GM12878 (cell line): ENCODE measurements around the gene TYSND1. TPM values are rescaled to one million over a fixed set of nuclear protein-coding genes. Genes with fewer than 3 reads are reported as not detected.

Source experiments
- ATAC-seq: fragments of 200-7000 bp; cut with Tn5 transposase; 3 replicates; pipeline ENCODE4 v1.9.1; 2020; ENCODE audit warnings: mild to moderate bottlenecking, moderate library complexity
- BruUV-seq: library from RNA; stranded (reverse); fragments of 400-500 nt; replicated peaks from 2 replicates; lab custom pipeline; 2021; lab: Mats Ljungman, UMichigan
- CTCF ChIA-PET: fragments of 300-600 bp; sonication (Branson Sonifier 250); formaldehyde crosslinking; extraction: SDS; loops from one replicate; lab custom pipeline; 2021; ENCODE audit warnings: inconsistent platforms; lab: Yijun Ruan, JAX
- POLR2A ChIA-PET: fragments of 350-600 bp; formaldehyde crosslinking; extraction: SDS; loops from one replicate; lab custom pipeline; 2021; ENCODE audit warnings: inconsistent platforms; lab: Charles Lee
- RAD21 ChIA-PET: fragments of 300-600 bp; sonication (Branson Sonifier 250); formaldehyde crosslinking; loops from one replicate; lab custom pipeline; 2023; ENCODE audit warnings: antibody characterized with exemption; ENCODE audit not compliant: unreplicated experiment; lab: Charles Lee
- SMC1A ChIA-PET: fragments of 300-600 bp; sonication (Branson Sonifier 250); formaldehyde crosslinking; loops from one replicate; lab custom pipeline; 2023; ENCODE audit not compliant: unreplicated experiment, uncharacterized antibody; lab: Charles Lee
- DNase-seq: peaks from one replicate; pipeline ENCODE4 v3.0.0-alpha.2; 2011; ENCODE audit warnings: low read depth, low spot score
- FAIRE-seq: peaks from 3 replicates; lab custom pipeline; 2011; peaks lifted over from hg19 to GRCh38; lab: Jason Lieb, UNC
- H2AFZ ChIP-seq: 2 replicates; pipeline ENCODE4 v1.6.0; 2011; ENCODE audit warnings: low read depth, low read length, control low read depth; ENCODE audit not compliant: control insufficient read depth
- H3K27ac ChIP-seq: 2 replicates; pipeline ENCODE4 v1.5.1; 2011; ENCODE audit warnings: control low read depth; ENCODE audit not compliant: control insufficient read depth, insufficient read depth
- H3K27me3 ChIP-seq, 2 experiments: replicated peaks in 1 of 2; 2 replicates each; pipeline versions ENCODE4 v1.6.0 to v1.6.1; 2011; ENCODE audit warnings: low read length in 1 of 2; ENCODE audit not compliant: control insufficient read depth in 2 of 2, insufficient read depth in 2 of 2
- H3K36me3 ChIP-seq, 2 experiments: 2 replicates each; pipeline ENCODE4 v1.5.1; 2011; ENCODE audit warnings: low read length in 1 of 2; ENCODE audit not compliant: control insufficient read depth in 2 of 2, insufficient read depth in 2 of 2
- H3K4me1 ChIP-seq: 2 replicates; pipeline ENCODE4 v1.6.1; 2011; ENCODE audit warnings: mild to moderate bottlenecking, low read length, moderate library complexity, mixed read lengths; ENCODE audit not compliant: control insufficient read depth, insufficient read depth
- H3K4me2 ChIP-seq: 2 replicates; pipeline ENCODE4 v1.6.0; 2011; ENCODE audit warnings: control low read depth; ENCODE audit not compliant: control insufficient read depth, insufficient read depth
- H3K4me3 ChIP-seq: fragments of 200-600 bp; sonication (generic); 2 replicates; pipeline ENCODE4 v1.5.1; 2016
- H3K79me2 ChIP-seq: 2 replicates; pipeline ENCODE4 v1.6.0; 2011; ENCODE audit warnings: low read length; ENCODE audit not compliant: control insufficient read depth, insufficient read depth
- H3K9ac ChIP-seq: 2 replicates; pipeline ENCODE4 v1.8.0; 2011; ENCODE audit warnings: low read length, control low read depth, mixed read lengths; ENCODE audit not compliant: control insufficient read depth, insufficient read depth
- H3K9me3 ChIP-seq: replicated peaks from 3 replicates; pipeline ENCODE4 v1.5.1; 2011; ENCODE audit warnings: mild to moderate bottlenecking, low read length; ENCODE audit not compliant: control insufficient read depth, insufficient read depth
- H4K20me1 ChIP-seq: 2 replicates; pipeline ENCODE4 v1.6.0; 2011; ENCODE audit not compliant: control insufficient read depth, insufficient read depth
- BHLHE40 ChIP-seq, 2 experiments: fragments of 450-650 bp in 1 of 2; IDR thresholded peaks; 2 replicates each; pipeline ENCODE4 v1.6.1; 2011 to 2017; ENCODE audit warnings: low read depth in 2 of 2, borderline replicate concordance in 1 of 2, improper control_type of control experiment in 1 of 2, low read length in 1 of 2, mild to moderate bottlenecking in 1 of 2
- E2F4 ChIP-seq: IDR thresholded peaks from 2 replicates; pipeline ENCODE4 v1.6.1; 2012; ENCODE audit warnings: low read depth, low read length, improper control_type of control experiment
- E2F8 ChIP-seq: fragments of 450-650 bp; IDR thresholded peaks from 2 replicates; pipeline ENCODE4 v1.6.1; 2018; ENCODE audit warnings: mild to moderate bottlenecking, low read depth, moderate library complexity; ENCODE audit not compliant: partially characterized antibody
- GABPA ChIP-seq: IDR thresholded peaks from 2 replicates; pipeline ENCODE4 v1.6.1; 2014; ENCODE audit warnings: antibody characterized with exemption, low read depth, mild to moderate bottlenecking, inconsistent platforms
- HCFC1 ChIP-seq: fragments of 150-350 bp; IDR thresholded peaks from 2 replicates; pipeline ENCODE4 v1.6.1; 2014; ENCODE audit warnings: low read length
- MTA2 ChIP-seq: fragments of 450-650 bp; IDR thresholded peaks from 2 replicates; pipeline ENCODE4 v1.6.1; 2016; ENCODE audit warnings: low read depth, mild to moderate bottlenecking, moderate library complexity
- MYC ChIP-seq: IDR thresholded peaks from 2 replicates; pipeline ENCODE4 v1.6.1; 2011; ENCODE audit warnings: mild to moderate bottlenecking, low read length, moderate library complexity, inconsistent platforms; ENCODE audit not compliant: insufficient read depth, insufficient replicate concordance, insufficient read length, severe bottlenecking
- NKRF ChIP-seq: fragments of 450-650 bp; conservative IDR thresholded peaks from 2 replicates; pipeline ENCODE4 v1.6.1; 2017; ENCODE audit warnings: mild to moderate bottlenecking, moderate library complexity
- RB1 ChIP-seq: fragments of 450-650 bp; formaldehyde crosslinking; IDR thresholded peaks from 2 replicates; pipeline ENCODE4 v1.6.1; 2017; ENCODE audit warnings: mild to moderate bottlenecking, borderline replicate concordance
- SMC3 ChIP-seq: IDR thresholded peaks from 2 replicates; pipeline ENCODE4 v1.6.1; 2011; ENCODE audit warnings: low read length, improper control_type of control experiment, borderline replicate concordance
- USF2 ChIP-seq: IDR thresholded peaks from 2 replicates; pipeline ENCODE4 v1.6.1; 2011; ENCODE audit warnings: low read depth, low read length, improper control_type of control experiment, borderline replicate concordance
- WGBS: methylation state at CpG from one replicate; pipeline ENCODE4 v1.1.6; 2016; ENCODE audit warnings: low lambda C conversion rate; ENCODE audit not compliant: insufficient replicate concordance, insufficient coverage; ENCODE audit errors: missing lambda C conversion rate; 5-methylcytosine and 5-hydroxymethylcytosine counted together
- in situ Hi-C: fragments of 300-500 bp; cut with MboI; formaldehyde crosslinking; loops from 9 replicates; pipeline ENCODE4 v1.14.3; 2018; ENCODE audit warnings: mixed read lengths
- intact Hi-C: fragments of 100-400 bp; cut with micrococcal nuclease; formaldehyde crosslinking; loops from one replicate; pipeline ENCODE4 v1.14.2; 2022; ENCODE audit not compliant: unreplicated experiment
- polyA plus RNA-seq, 11 experiments: library from polyadenylated mRNA; depleted of rRNA in 4 of 11; unstranded in 6 of 11; stranded (reverse) in 5 of 11; fragments of >200 nt; fragmentation: Nextera tagmentation in 4 of 11; fragmentation: Illumina TruSeq in 1 of 11; extraction: Ambion mirVana in 4 of 11; extraction: Trizol in 1 of 11; gene quantifications; 1 replicate in 1 of 11; 2 replicates in 10 of 11; pipeline versions ENCODE4 v1.2.1 to v1.2.3, GENCODE V29; 2011 to 2016; ENCODE audit warnings: inconsistent platforms in 2 of 11, missing spikeins in 2 of 11, low read depth in 1 of 11
- total RNA-seq, 4 experiments: library from RNA; depleted of rRNA in 3 of 4; stranded (reverse); fragments of >200 nt in 3 of 4; fragmentation: Illumina TruSeq in 1 of 4; extraction: Trizol in 1 of 4; gene quantifications; 2 replicates each; pipeline versions ENCODE4 v1.2.1 to v1.2.3, GENCODE V29; 2013 to 2021

TYSND1 gene
- total and polyA plus RNA-seq, 10 of the 15 experiments (the other 5 are each of a cell fraction or from before 2014, with no cell fraction given), result 1.9 to 21.4 (median 12.0) TPM

- no peak for TF ChIP-seq E2F8
- no peak for TF ChIP-seq BHLHE40 (IDR thresholded peaks at IDR 0.05; ENCODE audit: borderline replicate concordance in 1 of 2, low read depth in 2 of 2, low read length in 1 of 2)
- no peak for TF ChIP-seq NKRF
- no peak for TF ChIP-seq MYC
These were observed 10.8 kb downstream of the TYSND1 start (continued) for GRCh38 chr10:70135684-70136083.

- 95% methylated on average over 3 of the region's 3 CpGs for whole genome bisulfite sequencing
- POLR2A ChIA-PET, result interaction anchor here (1.2 to 1.9 kb wide), 2 partner anchors 8 to 11 kb away, joined by 5 to 8 read pairs; partner anchors contain the start of gene TYSND1
- FAIRE-seq, result no peak
- TF ChIP-seq E2F4, result no peak
- no peak for TF ChIP-seq USF2
- no peak for TF ChIP-seq HCFC1
- no peak for TF ChIP-seq GABPA
- TF ChIP-seq RB1, result no peak
- no peak for TF ChIP-seq SMC3
- no peak for TF ChIP-seq MTA2
These were observed 11.5 kb downstream of the TYSND1 start for GRCh38 chr10:70135046-70135445.

More at GRCh38 chr10:70135046-70135445, 11.5 kb downstream of the TYSND1 start:
- Histone ChIP-seq H3K36me3 (0 out of 4 replicates have a peak, but pooled peaks cover 0 to 2% of the 10 kb centered on the region in 2 experiments), H3K9me3 (no peaks in the 10 kb centered on the region), H3K4me3 (no peak overlapping the region), H3K79me2 (peaks cover 29% of the 10 kb centered on the region), H2AFZ (no peak overlapping the region), H3K4me1 (peaks cover 12% of the 10 kb centered on the region), H3K27me3 (no peaks in the 10 kb centered on the region), H4K20me1 (no peaks in the 10 kb centered on the region), H3K4me2 (no peak overlapping the region), H3K9ac (no peak overlapping the region), H3K27ac (no peak overlapping the region)
- in situ Hi-C loops, result no loop called here
- SMC1A ChIA-PET, result no interaction called here
- BruUV-seq, result no TSS peak
- CTCF ChIA-PET, result interaction anchor here (1.4 to 2.3 kb wide), 3 partner anchors 10 to 18 kb away, joined by 3 to 18 read pairs (median 16); partner anchors contain the start of gene TYSND1
- ATAC-seq, result no peak
- RAD21 ChIA-PET, result no interaction called here
- DNase-seq, result no peak
- intact Hi-C loops, result no loop called here
